Esophagus muscularis mucosa (tissue), 3 donors: ENCODE results near the gene EBF4.

ENCODE experiments used
- CTCF ChIP-seq, 3 experiments: fragments of 200-600 bp in 2 of 3; fragments of 450-650 bp in 1 of 3; sonication (generic) in 2 of 3; IDR thresholded peaks; one replicate each; pipeline ENCODE4 v1.5.1; 2017 to 2019; ENCODE audit warnings: antibody characterized with exemption in 3 of 3, mild to moderate bottlenecking in 2 of 3, moderate library complexity in 1 of 3
- POLR2A ChIP-seq: fragments of 450-650 bp; IDR thresholded peaks from one replicate; pipeline ENCODE4 v1.6.1; 2017; ENCODE audit warnings: antibody characterized with exemption, moderate library complexity, mild to moderate bottlenecking, low read depth

GRCh38 chr20:2654831-2655230 is 37.7 kb upstream of the EBF4 start:
- no peak for TF ChIP-seq CTCF (IDR thresholded peaks at IDR 0.05)
- TF ChIP-seq POLR2A: no peak
